ENCODE results near the gene MTRF1.
A peak's percentile ranks its signal among the peaks of the same experiment; 100 is the strongest.

MTRF1 gene

GRCh38 chr13:41224113-41225110 lies 39.0 kb downstream of the MTRF1 start:
- DNase-seq (ENCODE audit: low read depth) = no peak

DNA sequence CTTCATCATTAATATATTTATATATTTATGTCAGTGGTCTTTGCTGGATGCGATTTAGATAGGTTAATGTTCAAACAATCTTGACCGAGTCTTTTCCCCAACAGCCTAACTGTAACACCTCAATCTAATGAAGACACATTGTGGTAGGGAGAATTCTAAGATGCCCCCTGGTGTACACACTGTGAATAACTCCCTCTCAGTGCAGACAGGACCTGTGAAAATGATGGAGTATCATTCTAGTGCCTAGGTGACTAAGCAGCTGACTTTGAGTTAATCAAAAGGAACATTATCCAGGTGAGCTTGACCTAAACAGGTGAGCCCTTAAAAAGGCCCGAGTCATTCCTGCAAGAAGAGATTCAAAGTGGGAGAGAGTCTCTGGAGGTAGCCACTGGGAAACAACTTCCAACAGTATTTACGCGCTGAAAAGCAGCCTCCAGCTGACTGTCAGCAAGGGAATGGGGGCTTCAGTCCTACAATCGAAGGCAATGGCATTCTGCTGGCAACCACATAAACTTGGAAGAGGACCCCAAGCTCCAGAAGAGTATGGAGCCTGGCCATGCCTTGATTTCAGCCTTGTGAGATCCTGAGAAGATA lies 41.0 kb downstream of the MTRF1 start:
- no peak for DNase-seq (ENCODE audit: low read depth)

DNA sequence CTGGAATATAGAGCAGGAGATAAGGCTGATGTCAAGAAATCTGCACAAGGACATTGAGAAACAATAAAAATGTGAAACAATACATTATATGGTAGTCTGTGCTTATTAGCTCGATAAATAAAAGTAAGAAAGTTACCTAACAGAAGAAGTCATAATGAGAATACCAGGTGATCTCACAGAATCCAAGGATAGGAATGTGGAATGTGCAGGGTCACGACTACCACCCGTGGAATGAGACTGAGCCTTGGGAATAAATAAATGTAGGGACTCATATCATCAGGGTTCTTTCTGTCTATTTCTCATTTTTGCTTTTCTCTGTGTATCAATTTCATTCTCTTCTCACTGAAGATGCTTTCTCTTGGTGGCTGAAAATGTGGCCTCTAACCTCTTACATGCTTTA lies 43.0 kb downstream of the MTRF1 start:
- DNase-seq (ENCODE audit: low read depth) = no peak

- DNase-seq (ENCODE audit: low read depth) = no peak
Measured at GRCh38 chr13:41216160-41216559, 47.2 kb downstream of the MTRF1 start.

GRCh38 chr13:41213919-41214318 lies 49.5 kb downstream of the MTRF1 start:
- DNase-seq (ENCODE audit: low read depth) = no peak

GRCh38 chr13:41213316-41213715 lies 50.1 kb downstream of the MTRF1 start:
- no peak for DNase-seq (ENCODE audit: low read depth)

- no peak for DNase-seq (ENCODE audit: low read depth)
Measured at GRCh38 chr13:41212881-41213280, 50.5 kb downstream of the MTRF1 start.

DNA sequence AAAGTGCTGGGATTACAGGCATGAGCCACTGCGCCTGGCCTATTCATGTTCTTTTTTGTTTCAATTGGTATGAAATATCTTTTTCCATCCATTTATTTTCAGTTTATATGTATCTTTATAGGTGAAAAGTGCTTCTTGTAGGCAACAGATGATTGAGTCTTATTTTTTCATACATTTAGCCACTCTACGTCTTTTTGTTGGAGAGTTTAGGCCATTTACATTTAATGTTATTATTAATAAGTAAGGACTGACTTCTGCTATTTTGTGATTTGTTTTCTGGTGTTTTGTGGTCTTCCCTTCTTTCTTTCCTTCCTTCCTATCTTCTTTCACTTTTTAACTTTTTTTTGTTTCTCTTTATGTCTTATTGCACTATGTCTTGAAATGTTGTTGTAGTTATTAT lies 52.3 kb downstream of the MTRF1 start:
- DNase-seq (ENCODE audit: low read depth) = no peak

DNA sequence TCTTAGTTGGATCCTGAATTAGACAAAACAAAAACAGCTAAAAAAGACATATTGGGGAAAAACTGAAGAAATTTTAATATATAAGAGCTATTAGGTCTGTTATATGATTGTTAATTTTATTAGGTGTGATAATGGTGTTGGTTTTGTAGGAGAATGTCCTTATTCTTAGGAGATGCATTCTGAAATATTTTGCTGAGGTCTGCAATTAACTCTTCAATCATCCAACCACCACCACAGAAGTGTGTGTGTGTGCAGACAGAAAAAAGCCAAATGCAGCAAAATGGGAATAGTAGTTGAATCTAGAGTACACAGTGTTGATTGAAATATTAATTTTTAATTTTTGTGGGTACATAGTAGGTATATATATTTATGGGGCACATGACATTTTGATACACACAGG lies 56.9 kb downstream of the MTRF1 start:
- DNase-seq (ENCODE audit: low read depth) = no peak

DNA sequence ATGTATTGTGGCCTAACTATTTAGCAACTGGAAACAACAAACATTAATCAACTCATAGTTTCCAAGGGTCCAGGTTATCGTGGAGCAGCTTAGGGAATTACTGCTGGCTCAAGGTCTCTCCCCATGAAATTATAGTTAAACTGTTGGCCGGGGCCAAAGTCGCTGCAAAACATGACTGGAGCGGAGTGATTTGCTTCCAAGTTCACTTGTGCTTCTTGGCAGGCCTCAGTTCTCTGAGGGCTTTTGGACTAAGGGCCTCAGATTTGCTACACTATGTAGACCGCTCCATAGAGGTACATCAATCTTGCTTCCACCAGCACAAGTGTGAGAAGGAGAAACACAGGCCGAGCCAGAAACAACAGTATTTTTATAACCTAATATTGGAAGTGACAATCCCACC lies 59.6 kb downstream of the MTRF1 start:
- DNase-seq (ENCODE audit: low read depth) = no peak

- no peak for DNase-seq (ENCODE audit: low read depth)
Measured at GRCh38 chr13:41200126-41200525, 63.2 kb downstream of the MTRF1 start.

GRCh38 chr13:41199526-41199925 lies 63.9 kb downstream of the MTRF1 start:
- DNase-seq (ENCODE audit: low read depth) = no peak

DNA sequence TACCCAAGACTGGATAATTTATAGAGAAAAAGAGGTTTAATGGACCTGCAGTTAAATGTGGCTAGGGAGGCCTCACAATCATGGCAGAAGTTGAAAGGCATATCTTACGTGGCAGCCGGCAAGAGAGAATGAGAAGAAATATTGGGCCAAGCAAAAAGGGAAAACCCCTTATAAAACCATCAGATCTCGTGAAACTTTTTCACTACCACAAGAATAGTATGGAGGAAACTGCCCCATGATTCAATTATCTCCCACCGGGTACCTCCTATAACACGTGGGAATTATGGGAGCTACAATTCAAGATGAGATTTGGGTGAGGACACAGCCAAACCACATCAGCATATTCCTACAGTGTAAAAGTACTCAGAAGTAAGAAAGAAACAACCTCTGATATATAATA lies 64.3 kb downstream of the MTRF1 start:
- no peak for DNase-seq (ENCODE audit: low read depth)

GRCh38 chr13:41196620-41197019 lies 66.8 kb downstream of the MTRF1 start:
- DNase-seq (ENCODE audit: low read depth) = no peak

GRCh38 chr13:41196011-41196410 lies 67.4 kb downstream of the MTRF1 start:
- DNase-seq (ENCODE audit: low read depth) = no peak

DNA sequence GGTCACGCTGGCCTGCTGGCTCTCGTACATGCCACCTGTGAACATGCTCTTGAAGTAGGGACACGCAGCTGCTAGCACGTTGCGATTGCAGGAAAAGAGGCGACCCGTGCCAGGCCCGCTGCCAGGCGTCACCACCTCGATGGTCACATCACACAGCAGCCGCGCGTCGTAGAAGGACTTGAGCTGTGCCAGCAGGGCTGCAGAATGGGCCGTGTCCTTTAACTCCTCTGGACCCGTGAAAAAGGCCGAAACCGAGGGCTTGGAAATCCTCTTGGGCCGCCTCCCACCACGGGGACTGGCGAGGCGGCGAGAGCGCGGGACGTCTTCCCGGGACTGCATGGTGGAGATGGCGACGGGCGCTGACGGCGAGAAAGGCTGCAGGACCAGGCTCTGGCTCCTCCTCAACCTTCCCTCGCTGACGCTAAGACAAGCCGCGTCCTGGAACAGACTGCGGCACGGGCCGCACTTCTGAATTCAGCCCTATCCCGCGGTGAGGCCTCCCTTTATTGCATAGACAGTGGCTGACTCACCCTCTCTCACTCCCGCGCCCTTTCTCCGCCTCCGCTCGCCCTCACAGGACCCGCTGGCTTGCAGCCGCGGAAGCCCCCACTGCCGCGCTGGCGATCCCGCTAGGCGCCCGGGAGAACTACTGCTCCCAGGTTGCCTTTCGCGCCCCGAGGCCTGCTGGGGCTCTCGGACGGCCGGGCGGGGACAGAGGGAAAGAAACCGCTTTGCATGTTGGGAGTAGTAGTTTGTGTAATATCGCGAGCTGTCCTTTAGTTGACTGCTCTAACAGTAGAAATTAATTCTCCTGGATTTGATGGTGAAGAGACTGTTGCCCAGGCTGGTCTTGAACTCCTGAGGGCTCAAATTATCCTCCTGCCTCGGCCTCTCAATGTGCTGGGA lies 69.2 kb downstream of the MTRF1 start, which contains the start of gene KBTBD7:
Gene KBTBD7 (minus strand): TSS at position 651 of the 906 bp plus-strand sequence. CDS start 312 bp downstream, at position 339.
- peak; percentile 83 for DNase-seq (ENCODE audit: low read depth)

DNA sequence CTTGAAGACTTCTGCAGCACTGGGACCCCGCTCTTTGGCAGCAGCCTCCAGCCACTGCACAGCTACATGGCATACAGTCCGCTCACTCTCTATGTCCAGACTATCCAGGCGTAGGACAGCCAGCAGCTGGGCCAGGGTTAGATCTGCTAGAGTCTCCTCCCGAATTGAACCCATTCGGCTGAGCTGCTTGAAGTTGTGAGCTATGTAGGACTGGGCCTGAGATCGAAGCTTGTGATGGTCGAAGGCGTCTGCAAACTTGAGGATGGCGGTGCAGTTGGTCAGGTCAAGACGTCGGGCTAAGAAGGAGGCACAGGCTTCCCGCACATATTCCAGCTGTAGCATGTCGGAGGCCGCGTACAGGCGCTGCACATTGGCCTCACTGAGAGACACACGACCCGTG lies 69.9 kb downstream of the MTRF1 start:
- no peak for DNase-seq (ENCODE audit: low read depth)

GRCh38 chr13:41188584-41188983 lies 74.8 kb downstream of the MTRF1 start:
- DNase-seq (ENCODE audit: low read depth) = no peak

DNA sequence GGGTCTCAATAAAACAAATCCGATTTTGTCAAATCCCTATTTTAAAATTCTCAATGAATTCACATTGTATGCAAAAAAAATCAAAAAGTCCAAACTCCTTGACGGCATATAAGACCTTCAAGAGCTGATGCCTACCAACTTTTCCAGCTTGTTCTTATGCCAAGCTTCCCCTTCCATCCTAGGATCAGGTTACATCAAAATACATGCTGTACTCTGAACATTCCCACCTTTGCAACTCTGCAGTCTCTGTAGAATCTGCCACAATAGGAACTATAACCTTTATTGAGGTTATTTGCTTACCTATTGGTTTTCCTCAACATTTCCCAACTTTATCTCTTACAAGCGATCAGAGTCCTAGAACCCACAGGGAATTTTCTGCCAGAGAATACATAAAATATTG lies 76.9 kb downstream of the MTRF1 start:
- no peak for DNase-seq (ENCODE audit: low read depth)

DNA sequence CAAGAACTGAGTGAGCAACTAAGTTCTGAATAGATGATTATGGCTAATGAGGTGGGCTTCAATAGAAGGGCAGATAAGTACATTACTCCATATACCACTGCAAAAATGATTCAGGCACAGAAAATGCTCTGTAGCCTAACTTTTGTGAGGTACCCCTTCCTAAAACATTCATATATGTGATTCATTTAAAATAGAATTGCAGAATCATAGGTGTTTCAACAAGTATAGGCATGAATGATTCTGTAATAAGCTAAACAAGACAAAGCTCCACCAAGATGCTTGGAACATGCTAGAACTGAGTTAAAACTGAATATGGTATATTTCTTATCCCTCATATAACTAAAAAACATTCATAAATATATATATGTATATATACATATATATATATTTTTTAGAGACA lies 81.1 kb downstream of the MTRF1 start:
- no peak for DNase-seq (ENCODE audit: low read depth)

DNA sequence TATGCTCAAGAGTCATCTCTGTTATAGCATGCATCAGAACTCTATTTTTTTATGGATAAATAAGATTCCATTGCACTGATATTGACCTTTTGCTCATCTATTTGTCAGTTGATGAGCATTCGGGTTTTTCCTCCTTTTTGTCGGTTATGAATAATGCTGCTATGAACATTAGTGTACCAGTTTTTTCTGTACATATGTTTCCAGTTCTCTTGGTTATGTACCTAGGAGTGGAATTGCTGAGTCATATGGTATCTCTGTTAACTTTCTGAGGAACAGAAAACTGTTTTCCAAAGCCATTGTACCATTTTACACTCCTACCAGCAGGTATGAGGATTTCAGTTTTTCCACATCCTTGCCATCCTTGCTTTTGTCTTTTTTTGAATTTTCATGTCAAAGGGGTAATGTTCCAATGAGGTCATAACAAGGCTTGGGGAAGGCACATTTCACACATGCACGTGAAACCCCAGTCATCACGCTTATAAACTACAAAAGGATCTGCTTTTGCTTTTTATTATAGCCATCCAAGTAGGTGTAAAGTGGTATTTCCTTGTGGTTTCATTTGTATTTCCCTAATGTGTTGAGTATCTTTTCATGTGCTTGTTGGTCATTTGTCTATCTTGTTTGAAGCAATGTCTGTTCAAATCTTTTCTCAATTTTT lies 83.7 kb downstream of the MTRF1 start:
- no peak for DNase-seq (ENCODE audit: low read depth)

GRCh38 chr13:41178040-41178439 lies 85.3 kb downstream of the MTRF1 start:
- no peak for DNase-seq (ENCODE audit: low read depth)
